NCI-H2227 (cell line): ENCODE data around the gene GABARAP.

Experiments used
- DNase-seq: peaks from one replicate; lab custom pipeline; 2025; ENCODE audit not compliant: unreplicated experiment; lab: John Stamatoyannopoulos, UW

The GABARAP gene

GRCh38 chr17:7241090-7241733 lies 1.0 kb downstream of the GABARAP start:
- no peak for DNase-seq

DNA sequence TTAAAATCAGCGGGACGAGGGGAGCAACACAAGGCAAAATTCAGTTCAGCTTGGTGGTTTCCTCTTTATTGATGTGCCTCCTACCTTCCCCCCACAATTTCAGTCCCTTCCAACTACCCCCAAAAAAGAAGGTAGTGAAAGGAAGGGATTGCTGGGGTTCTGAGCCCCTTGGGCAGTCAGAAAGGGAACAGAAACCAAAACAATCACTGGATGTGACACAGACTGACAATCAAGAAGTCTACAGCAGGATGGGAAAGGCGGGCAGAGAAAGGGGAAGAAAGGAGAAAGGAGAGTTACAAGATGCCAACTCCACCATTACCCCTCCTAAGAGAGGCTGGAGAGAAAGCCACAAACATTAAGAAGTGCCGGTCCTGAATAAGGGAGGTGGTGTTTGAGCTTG lies 1.9 kb downstream of the GABARAP start:
- no peak for DNase-seq

GRCh38 chr17:7239091-7240027 lies 2.9 kb downstream of the GABARAP start, which contains the start of gene PHF23:
PHF23 (minus strand) TSS chr17:7239457; CDS start chr17:7239279, 178 bp downstream.
- peak; percentile 98 for DNase-seq

- DNase-seq: no peak
Measured at GRCh38 chr17:7238420-7239090, 3.7 kb downstream of the GABARAP start.

DNA sequence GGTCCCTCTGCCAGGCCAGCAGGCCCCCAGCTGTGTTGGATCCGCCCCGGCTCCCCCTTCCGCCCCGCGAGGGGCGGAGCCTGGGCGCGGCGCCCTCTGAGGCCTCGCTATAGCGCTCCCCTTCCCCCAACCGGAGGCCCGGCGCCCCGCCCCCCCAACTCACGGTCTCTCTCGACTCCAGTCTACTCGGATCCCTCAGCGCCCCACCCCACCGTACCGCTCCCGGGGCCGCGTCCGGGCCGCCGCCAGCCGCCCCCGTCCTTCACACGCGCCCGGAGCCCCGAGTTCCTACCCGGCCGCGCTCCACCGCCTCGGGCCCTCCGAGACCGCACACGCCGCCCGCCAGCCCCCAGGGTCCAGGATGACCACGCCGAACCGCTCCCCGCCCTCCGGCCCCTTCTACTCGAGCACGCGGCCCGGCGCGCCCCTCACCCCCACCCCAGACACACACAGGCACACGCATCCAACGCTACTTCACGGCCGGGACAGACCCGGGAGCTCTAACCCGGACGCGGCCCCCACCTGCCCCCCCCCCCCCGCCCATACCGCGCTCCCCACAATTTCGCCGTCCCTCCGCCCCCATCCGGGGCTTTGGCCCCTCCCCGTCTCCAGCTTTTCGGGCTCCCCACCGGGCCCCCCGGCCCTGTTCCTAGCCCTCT lies 4.4 kb downstream of the GABARAP start:
- peak; percentile 75 for DNase-seq

- no peak for DNase-seq
Measured at GRCh38 chr17:7237266-7237760, 4.9 kb downstream of the GABARAP start.

DNA sequence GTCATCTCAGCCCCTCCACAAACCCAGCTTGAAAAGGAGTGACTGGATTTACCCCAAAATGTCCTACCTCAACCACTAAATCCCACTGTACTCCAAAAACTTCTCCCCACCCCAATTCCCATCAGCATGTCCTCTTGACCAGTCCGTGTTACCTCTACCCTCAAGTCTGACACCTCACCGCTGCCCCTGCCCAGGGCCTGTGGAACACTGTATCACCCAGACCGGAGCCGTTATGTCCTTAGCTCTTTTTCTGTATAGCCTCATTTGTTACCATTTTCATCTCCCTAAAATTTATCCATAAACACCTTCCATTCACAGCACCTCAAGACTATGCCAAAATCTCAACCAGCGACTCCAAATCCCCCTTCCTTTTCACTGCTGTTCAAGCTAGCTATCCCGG lies 5.4 kb downstream of the GABARAP start:
- no peak for DNase-seq

- no peak for DNase-seq
Measured at GRCh38 chr17:7235693-7236665, 6.3 kb downstream of the GABARAP start.

- DNase-seq: peak; percentile 94
Measured at GRCh38 chr17:7234083-7234951, 7.9 kb downstream of the GABARAP start, which contains the start of gene DVL2. DVL2 (minus strand) TSS chr17:7234517; CDS start chr17:7234262, 255 bp downstream.

DNA sequence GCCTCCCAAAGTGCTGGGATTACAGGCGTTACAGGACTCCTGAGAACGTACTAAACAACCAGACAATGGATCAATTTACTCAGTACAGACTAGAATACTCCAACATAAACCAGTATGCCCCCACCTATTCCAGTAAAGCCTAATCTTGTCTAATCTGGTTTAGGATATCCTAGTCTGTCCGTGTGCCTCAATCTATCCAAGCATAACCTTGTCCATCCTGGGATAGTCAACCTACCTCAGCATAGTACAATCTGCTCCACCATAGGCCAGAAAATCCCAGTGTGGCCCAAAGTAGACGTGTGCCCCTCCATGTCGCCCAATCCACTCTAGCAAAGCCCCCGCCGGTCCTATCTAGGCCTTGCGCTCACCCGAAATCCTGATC lies 8.6 kb downstream of the GABARAP start:
- DNase-seq: no peak

DNA sequence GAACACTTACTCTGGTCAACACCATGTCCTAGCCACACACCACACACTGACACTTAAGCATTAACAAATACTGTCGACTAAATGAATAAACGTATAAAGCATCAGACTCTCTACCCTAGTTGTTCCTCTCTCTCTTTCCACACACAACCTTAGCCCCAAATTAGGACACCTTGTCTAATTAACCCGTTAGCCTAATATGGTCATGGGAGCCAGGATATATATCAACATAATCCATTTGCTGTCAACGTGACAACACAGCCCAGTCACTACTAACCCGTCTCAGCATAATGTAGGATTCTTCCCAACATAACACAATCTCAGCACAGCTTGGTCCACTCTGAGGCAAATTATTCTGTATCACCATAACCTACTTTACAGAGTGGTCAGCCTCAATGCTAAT lies 10.1 kb downstream of the GABARAP start:
- DNase-seq: no peak

GRCh38 chr17:7229504-7229903 lies 12.7 kb downstream of the GABARAP start:
- DNase-seq: no peak

- no peak for DNase-seq
Measured at GRCh38 chr17:7228920-7229319, 13.3 kb downstream of the GABARAP start.

DNA sequence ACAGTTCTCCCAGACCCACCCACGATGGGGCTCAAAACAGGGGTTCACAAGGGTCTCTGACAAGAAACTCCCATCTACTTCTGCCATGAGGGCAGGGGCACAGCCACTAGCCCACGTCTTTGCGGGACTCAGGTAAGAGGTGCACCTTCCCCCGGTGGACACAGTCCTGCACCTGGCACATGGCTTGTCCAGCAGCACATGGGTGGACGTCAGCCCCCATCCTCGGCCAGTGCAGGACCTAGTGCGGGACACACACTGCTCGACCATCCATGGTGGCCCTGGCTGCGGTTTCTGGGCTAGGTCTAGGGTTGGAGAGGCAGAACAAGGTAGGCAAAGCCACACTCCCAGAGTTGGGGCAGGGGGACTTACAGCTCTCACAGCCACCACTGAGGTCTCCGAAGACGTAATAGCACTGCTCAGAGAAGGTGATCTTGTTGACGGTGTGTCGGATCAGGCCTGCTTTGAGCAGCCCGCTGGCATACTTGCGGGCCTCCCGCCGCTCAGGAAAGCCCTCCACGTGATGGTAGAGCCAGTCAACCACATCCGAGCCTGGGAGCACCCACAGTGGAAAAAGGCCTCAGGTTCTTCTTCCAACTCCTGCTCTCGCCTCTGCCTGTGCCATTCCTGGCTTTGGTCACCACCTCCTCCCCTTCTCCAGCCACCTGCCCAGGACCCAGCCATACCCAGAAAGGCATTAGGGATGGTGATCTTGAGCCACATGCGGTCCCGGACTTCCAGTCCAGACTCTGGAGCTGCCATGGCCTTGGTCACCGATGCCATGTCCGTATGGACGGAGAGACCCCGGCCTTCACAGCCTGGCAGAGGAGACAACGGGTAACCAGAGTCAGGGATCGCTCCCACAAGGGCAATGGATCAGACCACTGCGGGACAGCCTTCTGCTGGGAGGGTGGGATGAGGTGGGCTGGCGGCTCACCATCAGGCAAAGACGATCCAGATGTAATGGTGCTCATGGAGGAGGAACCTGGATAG lies 15.2 kb downstream of the GABARAP start:
- DNase-seq: no peak

GRCh38 chr17:7225711-7226331 lies 16.4 kb downstream of the GABARAP start:
- DNase-seq: no peak

- DNase-seq: no peak
Measured at GRCh38 chr17:7224661-7225111, 17.6 kb downstream of the GABARAP start.

DNA sequence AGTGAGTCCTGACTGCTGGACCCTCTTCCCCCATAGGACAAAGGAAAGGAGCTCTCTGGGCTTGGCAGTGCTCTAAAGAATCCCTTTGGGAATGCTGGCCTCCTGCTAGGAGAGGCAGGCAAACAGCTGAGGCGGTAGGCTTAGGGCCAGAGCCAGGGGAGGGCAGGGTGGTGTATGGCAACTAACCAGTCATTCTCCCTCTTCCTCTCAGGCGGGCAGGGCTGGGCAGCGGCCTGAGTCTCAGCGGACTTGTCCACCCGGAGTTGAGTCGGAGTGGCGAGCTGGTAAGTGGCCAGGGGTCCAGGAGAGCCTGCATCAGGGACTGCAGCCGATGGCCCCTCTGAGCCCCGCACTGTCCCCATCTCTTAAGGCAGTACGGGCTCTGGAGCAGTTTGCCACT lies 18.1 kb downstream of the GABARAP start:
- DNase-seq: no peak
